Activated CD8-positive, alpha-beta T cell treated with anti-CD3 and anti-CD28 coated beads, Interleukin-2, amount 10 ng/mL, durations not matched to agents 7 days and 5 days (primary cell): Measurements from ENCODE around the gene MIEF1. TPM values are rescaled to one million over a fixed set of nuclear protein-coding genes. Genes with fewer than 3 reads are reported as not detected.
"Not testable (repeated sequence)": the region's sequence is repeated elsewhere in the genome, so short reads cannot be mapped to it uniquely, and the experiment has no call there.

Experiments used
- ATAC-seq: fragments of 150-1000 bp; cut with Tn5 transposase; one replicate; pipeline ENCODE4 v1.10.0; 2021; ENCODE audit warnings: moderate library complexity
- CTCF ChIA-PET: fragments of 350-600 bp; sonication (Branson Sonifier 250); formaldehyde crosslinking; loops from one replicate; lab custom pipeline; 2021; ENCODE audit warnings: antibody characterized with exemption; lab: Charles Lee
- POLR2A ChIA-PET: fragments of 350-600 bp; sonication (Branson Sonifier 250); formaldehyde crosslinking; loops from one replicate; lab custom pipeline; 2021; ENCODE audit warnings: antibody characterized with exemption; lab: Charles Lee
- DNase-seq: peaks from one replicate; pipeline ENCODE4 v3.0.0-alpha.2; 2020
- H3K27ac Mint-ChIP-seq: one replicate; pipeline ENCODE4 v1.8.0; 2021; ENCODE audit warnings: mild to moderate bottlenecking, mixed read lengths
- H3K27me3 Mint-ChIP-seq: one replicate; pipeline ENCODE4 v1.8.0; 2021; ENCODE audit warnings: low read depth, mixed read lengths
- H3K36me3 Mint-ChIP-seq: one replicate; pipeline ENCODE4 v1.8.0; 2021; ENCODE audit warnings: low read depth, mixed read lengths
- H3K4me1 Mint-ChIP-seq: one replicate; pipeline ENCODE4 v1.8.0; 2021; ENCODE audit warnings: low read depth, mixed read lengths
- H3K4me3 Mint-ChIP-seq: one replicate; pipeline ENCODE4 v1.8.0; 2021; ENCODE audit warnings: mild to moderate bottlenecking, mixed read lengths
- H3K9me3 Mint-ChIP-seq: one replicate; pipeline ENCODE4 v1.8.0; 2022; ENCODE audit warnings: mixed read lengths; ENCODE audit not compliant: insufficient read depth
- total RNA-seq, 2 experiments: library from RNA; stranded (reverse); gene quantifications; one replicate each; pipeline ENCODE4 v1.2.3, GENCODE V29; 2021

MIEF1 gene
- total RNA-seq, 2 experiments from 2014 or later = 37.9 to 38.2 TPM

DNA sequence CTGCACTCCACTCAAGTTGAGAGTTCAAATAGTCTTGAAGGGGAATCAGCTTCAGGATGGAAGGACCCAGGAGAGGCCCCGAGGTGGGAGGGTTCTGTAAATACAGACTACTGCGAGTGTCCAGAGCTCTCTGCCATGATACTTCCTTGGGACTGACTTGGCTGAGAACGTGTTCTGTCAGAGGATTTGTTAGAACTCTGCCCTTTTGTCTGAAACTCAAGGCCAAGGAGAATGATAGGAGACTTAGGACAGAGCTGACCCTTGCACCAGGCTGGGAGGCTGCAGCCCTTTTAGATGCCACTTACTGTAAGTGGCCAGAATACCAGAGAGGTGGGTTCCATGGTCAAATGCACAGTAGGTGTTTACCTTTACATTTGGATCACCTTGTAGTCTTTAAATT is 15.4 kb downstream of the MIEF1 start:
- ChIA-PET CTCF (interaction anchor here (1.0 to 6.0 kb wide), 8 partner anchors 10 to 830 kb away, joined by 3 to 81 read pairs (median 4); partner anchors contain the start of genes RPS19BP1 and TAB1), POLR2A (interaction anchor here (0.9 to 2.8 kb wide), 5 partner anchors 11 to 527 kb away, joined by 3 to 11 read pairs (median 4); partner anchors contain the start of genes MIEF1 and RPL3)
- H3K4me3 Mint-ChIP-seq = no peak overlapping the region
- H3K9me3 Mint-ChIP-seq = no peaks in the 10 kb centered on the region
- H3K27me3 Mint-ChIP-seq = no peaks in the 10 kb centered on the region
- peaks cover 49% of the 10 kb centered on the region for H3K4me1 Mint-ChIP-seq
- no peak overlapping the region for H3K27ac Mint-ChIP-seq
- ATAC-seq (no peak), DNase-seq (no peak)
- H3K36me3 Mint-ChIP-seq = peaks cover 68% of the 10 kb centered on the region

GRCh38 chr22:39518144-39518786 is 16.2 kb downstream of the MIEF1 start:
- Mint-ChIP-seq H3K9me3 (no peaks in the 10 kb centered on the region), H3K27me3 (no peaks in the 10 kb centered on the region), H3K27ac (peak overlapping the region; percentile 98), H3K36me3 (peaks cover 70% of the 10 kb centered on the region), H3K4me3 (peak overlapping the region; percentile 90), H3K4me1 (peaks cover 57% of the 10 kb centered on the region)
- DNase-seq = no peak
- ATAC-seq = no peak
- ChIA-PET CTCF (interaction anchor here (1.3 to 6.0 kb wide), 6 partner anchors 11 to 830 kb away, joined by 3 to 81 read pairs (median 24); partner anchors contain the start of gene RPS19BP1), POLR2A (interaction anchor here (1.1 to 2.8 kb wide), 4 partner anchors 10 to 526 kb away, joined by 3 to 11 read pairs (median 6); partner anchors contain the start of genes MIEF1 and RPL3)

DNA sequence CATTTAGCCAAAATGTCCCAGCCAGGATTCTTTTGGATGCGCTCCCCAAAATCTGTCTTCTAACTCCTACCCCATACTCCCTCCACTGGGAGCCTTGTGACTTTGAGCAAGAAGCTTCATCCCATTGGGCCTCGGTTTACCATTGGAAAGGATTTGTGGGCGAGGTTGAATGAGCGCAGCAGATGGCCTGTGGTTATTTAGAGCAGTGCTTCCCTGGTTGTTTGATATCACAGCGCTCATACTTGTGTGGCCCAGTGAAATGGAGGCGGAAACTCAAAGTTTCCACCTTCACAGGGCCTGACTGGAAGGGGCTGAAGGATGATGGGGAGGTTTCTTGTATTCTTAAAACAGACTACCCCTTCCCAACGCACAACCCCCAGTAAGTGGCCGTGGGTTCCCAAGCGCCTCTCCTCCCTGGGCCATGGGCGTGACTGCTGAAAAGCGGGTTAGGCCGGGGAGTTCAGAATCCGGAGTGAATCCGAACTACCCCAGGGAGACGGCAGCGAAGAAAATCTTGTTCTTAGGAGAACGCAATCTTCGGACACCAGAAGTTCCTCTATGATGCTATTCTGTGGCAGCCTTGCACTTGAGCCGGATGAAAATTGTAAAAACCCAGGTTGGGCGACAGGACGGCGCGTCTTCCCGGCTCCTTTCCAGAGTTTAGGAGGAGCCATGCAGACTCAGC is 17.0 kb downstream of the MIEF1 start:
- DNase-seq (peak; percentile 44), ATAC-seq (no peak)
- Mint-ChIP-seq H3K4me1 (peaks cover 59% of the 10 kb centered on the region), H3K27ac (peak overlapping the region; percentile 98), H3K27me3 (no peaks in the 10 kb centered on the region), H3K36me3 (peaks cover 68% of the 10 kb centered on the region), H3K9me3 (no peaks in the 10 kb centered on the region), H3K4me3 (peak overlapping the region; percentile 90)
- ChIA-PET POLR2A (interaction anchor here (0.8 to 4.0 kb wide), 25 partner anchors 7 to 968 kb away, joined by 3 to 75 read pairs (median 6); partner anchors contain the start of genes CBX7, MIEF1, RPL3 and RPS19BP1), CTCF (interaction anchor here (0.9 to 6.0 kb wide), 13 partner anchors 10 to 804 kb away, joined by 3 to 81 read pairs (median 4); partner anchors contain the start of genes RPL3, RPS19BP1 and TAB1)

GRCh38 chr22:39519681-39520225 is 17.7 kb downstream of the MIEF1 start:
- Mint-ChIP-seq H3K4me3 (peak overlapping the region; percentile 90), H3K9me3 (no peaks in the 10 kb centered on the region), H3K27me3 (no peaks in the 10 kb centered on the region), H3K4me1 (peaks cover 60% of the 10 kb centered on the region), H3K36me3 (peaks cover 69% of the 10 kb centered on the region), H3K27ac (peak overlapping the region; percentile 98)
- ATAC-seq = peak; percentile 89
- ChIA-PET CTCF (interaction anchor here (0.6 to 1.7 kb wide), 16 partner anchors 9 to 804 kb away, joined by 3 to 33 read pairs (median 4); partner anchors contain the start of genes MIEF1, RPL3 and TAB1), POLR2A (interaction anchor here (0.5 to 4.0 kb wide), 35 partner anchors 8 to 969 kb away, joined by 3 to 75 read pairs (median 4); partner anchors contain the start of genes CBX7, MIEF1, RPL3 and RPS19BP1)
- DNase-seq = peak; percentile 98

GRCh38 chr22:39520226-39521105 is 18.4 kb downstream of the MIEF1 start, which contains the start of gene ATF4:
Gene ATF4 (plus strand): TSS chr22:39520562. CDS start chr22:39521446, 884 bp downstream.
- CTCF ChIA-PET = interaction anchor here (0.6 to 1.7 kb wide), 16 partner anchors 9 to 803 kb away, joined by 3 to 33 read pairs (median 4); partner anchors contain the start of genes MIEF1, RPL3 and TAB1
- peak within 1 kb of the TSS; percentile 98 for H3K27ac Mint-ChIP-seq
- no peaks in the 10 kb centered on the region for H3K27me3 Mint-ChIP-seq
- ATAC-seq = peak; percentile 38
- no peaks in the 10 kb centered on the region for H3K9me3 Mint-ChIP-seq
- POLR2A ChIA-PET = interaction anchor here (0.5 to 4.0 kb wide), 37 partner anchors 9 to 969 kb away, joined by 3 to 75 read pairs (median 4); partner anchors contain the start of genes CBX7, MIEF1, RPL3 and RPS19BP1
- peaks cover 70% of the 10 kb centered on the region for H3K36me3 Mint-ChIP-seq
- H3K4me1 Mint-ChIP-seq = peaks cover 61% of the 10 kb centered on the region
- peak; percentile 91 for DNase-seq
- H3K4me3 Mint-ChIP-seq = peak within 1 kb of the TSS; percentile 90

- Mint-ChIP-seq H3K4me3 (peak overlapping the region; percentile 90), H3K4me1 (peaks cover 62% of the 10 kb centered on the region), H3K27ac (peak overlapping the region; percentile 98), H3K36me3 (peaks cover 67% of the 10 kb centered on the region)
- CTCF ChIA-PET = interaction anchor here (0.7 to 1.7 kb wide), 3 partner anchors 8 to 417 kb away, joined by 3 to 33 read pairs (median 3); no protein-coding TSS in a partner anchor
- ATAC-seq, H3K9me3 Mint-ChIP-seq, DNase-seq, H3K27me3 Mint-ChIP-seq: not testable (repeated sequence)
- POLR2A ChIA-PET = interaction anchor here (0.9 to 4.0 kb wide), 9 partner anchors 9 to 401 kb away, joined by 3 to 75 read pairs (median 8); partner anchors contain the start of genes MIEF1, RPL3 and RPS19BP1
Measured at GRCh38 chr22:39521106-39521885, 19.2 kb downstream of the MIEF1 start.

DNA sequence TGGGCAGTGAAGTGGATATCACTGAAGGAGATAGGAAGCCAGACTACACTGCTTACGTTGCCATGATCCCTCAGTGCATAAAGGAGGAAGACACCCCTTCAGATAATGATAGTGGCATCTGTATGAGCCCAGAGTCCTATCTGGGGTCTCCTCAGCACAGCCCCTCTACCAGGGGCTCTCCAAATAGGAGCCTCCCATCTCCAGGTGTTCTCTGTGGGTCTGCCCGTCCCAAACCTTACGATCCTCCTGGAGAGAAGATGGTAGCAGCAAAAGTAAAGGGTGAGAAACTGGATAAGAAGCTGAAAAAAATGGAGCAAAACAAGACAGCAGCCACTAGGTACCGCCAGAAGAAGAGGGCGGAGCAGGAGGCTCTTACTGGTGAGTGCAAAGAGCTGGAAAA is 20.0 kb downstream of the MIEF1 start:
- Mint-ChIP-seq H3K36me3 (peaks cover 65% of the 10 kb centered on the region), H3K27ac (peak overlapping the region; percentile 98)

GRCh38 chr22:39522567-39523300 is 20.6 kb downstream of the MIEF1 start:
- no peaks in the 10 kb centered on the region for H3K9me3 Mint-ChIP-seq

More for the DNA sequence above, 20.0 kb downstream of the MIEF1 start:
- CTCF ChIA-PET = interaction anchor here (1.1 to 2.3 kb wide), 5 partner anchors 9 to 29 kb away, joined by 3 to 7 read pairs (median 5); partner anchors contain the start of gene RPS19BP1
- not testable (repeated sequence) for ATAC-seq, H3K9me3 Mint-ChIP-seq, H3K27me3 Mint-ChIP-seq, DNase-seq
- Mint-ChIP-seq H3K4me1 (peaks cover 67% of the 10 kb centered on the region), H3K4me3 (peak overlapping the region; percentile 90)
- POLR2A ChIA-PET = interaction anchor here (0.5 to 4.0 kb wide), 9 partner anchors 8 to 522 kb away, joined by 3 to 75 read pairs (median 6); partner anchors contain the start of genes MIEF1 and RPS19BP1

More at GRCh38 chr22:39522567-39523300, 20.6 kb downstream of the MIEF1 start:
- ChIA-PET POLR2A (interaction anchor here (0.5 to 4.0 kb wide), 14 partner anchors 8 to 801 kb away, joined by 3 to 75 read pairs (median 4); partner anchors contain the start of genes MIEF1, RPL3, RPS19BP1 and TNRC6B), CTCF (interaction anchor here (0.6 to 2.3 kb wide), 8 partner anchors 8 to 352 kb away, joined by 3 to 7 read pairs (median 4); partner anchors contain the start of gene RPS19BP1)
- Mint-ChIP-seq H3K27me3 (no peaks in the 10 kb centered on the region), H3K4me1 (peaks cover 73% of the 10 kb centered on the region), H3K36me3 (peaks cover 65% of the 10 kb centered on the region), H3K27ac (peak overlapping the region; percentile 98), H3K4me3 (peak overlapping the region; percentile 90)
- no peak for ATAC-seq
- DNase-seq = no peak
